ENCODE measurements around the gene PRPSAP2. TPM values are rescaled to one million over a fixed set of nuclear protein-coding genes. Genes with fewer than 3 reads are reported as not detected.

PRPSAP2 gene
- total RNA-seq, 1 donor, result 24.0 TPM

- peak; percentile 63 to 68 (median 63) for DNase-seq (ENCODE audit: low read depth in 2 of 3, low spot score in 2 of 3)
Measured at GRCh38 chr17:18960803-18961511, 103.0 kb downstream of the PRPSAP2 start.

- no peak for DNase-seq (ENCODE audit: low read depth in 2 of 3, low spot score in 2 of 3)
Measured at GRCh38 chr17:18961634-18962493, 103.9 kb downstream of the PRPSAP2 start.

GRCh38 chr17:18962494-18962815 is 104.5 kb downstream of the PRPSAP2 start:
- DNase-seq (ENCODE audit: low read depth in 2 of 3, low spot score in 2 of 3), result no peak

GRCh38 chr17:18963126-18964017 is 105.4 kb downstream of the PRPSAP2 start:
- DNase-seq (ENCODE audit: low read depth in 2 of 3, low spot score in 2 of 3), result no peak

- DNase-seq (ENCODE audit: low read depth in 2 of 3, low spot score in 2 of 3), result no peak
Measured at GRCh38 chr17:18964018-18964351, 106.1 kb downstream of the PRPSAP2 start.

- no peak for DNase-seq (ENCODE audit: low read depth in 2 of 3, low spot score in 2 of 3)
Measured at GRCh38 chr17:18964550-18964949, 106.6 kb downstream of the PRPSAP2 start.

- peak in 1 of 3 donors; percentile 55 for DNase-seq (ENCODE audit: low read depth in 2 of 3, low spot score in 2 of 3)
Measured at GRCh38 chr17:18965530-18966236, 107.8 kb downstream of the PRPSAP2 start.

- DNase-seq (ENCODE audit: low read depth in 2 of 3, low spot score in 2 of 3), result peak in 1 of 3 donors; percentile 13
Measured at GRCh38 chr17:18966831-18967624, 109.1 kb downstream of the PRPSAP2 start.

GRCh38 chr17:18967916-18968315 is 110.0 kb downstream of the PRPSAP2 start:
- peak in 1 of 3 donors; percentile 29 for DNase-seq (ENCODE audit: low read depth in 2 of 3, low spot score in 2 of 3)

- peak in 1 of 3 donors; percentile 51 for DNase-seq (ENCODE audit: low read depth in 2 of 3, low spot score in 2 of 3)
Measured at GRCh38 chr17:18968345-18968744, 110.4 kb downstream of the PRPSAP2 start.

- peak in 1 of 3 donors; percentile 57 for DNase-seq (ENCODE audit: low read depth in 2 of 3, low spot score in 2 of 3)
Measured at GRCh38 chr17:18968945-18969887, 111.3 kb downstream of the PRPSAP2 start.

GRCh38 chr17:18970582-18971480 is 112.9 kb downstream of the PRPSAP2 start:
- DNase-seq (ENCODE audit: low read depth in 2 of 3, low spot score in 2 of 3), result no peak

- no peak for DNase-seq (ENCODE audit: low read depth in 2 of 3, low spot score in 2 of 3)
Measured at GRCh38 chr17:18971801-18972200, 113.9 kb downstream of the PRPSAP2 start.

GRCh38 chr17:18974407-18975149 is 116.6 kb downstream of the PRPSAP2 start:
- no peak for DNase-seq (ENCODE audit: low read depth in 2 of 3, low spot score in 2 of 3)

- no peak for DNase-seq (ENCODE audit: low read depth in 2 of 3, low spot score in 2 of 3)
Measured at GRCh38 chr17:18975597-18975996, 117.7 kb downstream of the PRPSAP2 start.

- no peak for DNase-seq (ENCODE audit: low read depth in 2 of 3, low spot score in 2 of 3)
Measured at GRCh38 chr17:18976201-18976600, 118.3 kb downstream of the PRPSAP2 start.

- no peak for DNase-seq (ENCODE audit: low read depth in 2 of 3, low spot score in 2 of 3)
Measured at GRCh38 chr17:18977021-18977420, 119.1 kb downstream of the PRPSAP2 start.

Data from hematopoietic multipotent progenitor cell (in vitro differentiated cells).